Testis (tissue), 2 donors: Measurements from ENCODE around the gene ISCU.

ENCODE experiments used
- CTCF ChIP-seq, 3 experiments: fragments of 450-650 bp in 2 of 3; fragments of 200-600 bp in 1 of 3; sonication (generic) in 1 of 3; IDR thresholded peaks; one replicate each; pipeline ENCODE4 v1.5.1; 2016 to 2019; ENCODE audit warnings: antibody characterized with exemption in 3 of 3, mild to moderate bottlenecking in 2 of 3, moderate library complexity in 1 of 3
- POLR2A ChIP-seq: fragments of 450-650 bp; IDR thresholded peaks from one replicate; pipeline ENCODE4 v1.6.1; 2017; ENCODE audit warnings: antibody characterized with exemption, mild to moderate bottlenecking, moderate library complexity

- no peak for TF ChIP-seq CTCF (IDR thresholded peaks at IDR 0.05)
- TF ChIP-seq POLR2A, result no peak
These were observed 37.7 kb downstream of the ISCU start for GRCh38 chr12:108599948-108600701.
